GM10266 (cell line): Measurements from ENCODE around the gene EZR.

Source experiments
- DNase-seq: peaks from one replicate; pipeline ENCODE4 v3.0.0; 2012; ENCODE audit errors: extremely low spot score
- TF ChIP-seq, protein P1 (sequence below): IDR thresholded peaks from 2 replicates; pipeline ENCODE4 v1.5.1; 2012; ENCODE audit warnings: mild to moderate bottlenecking, low read depth; ENCODE audit not compliant: control insufficient read depth, insufficient read depth; ENCODE audit errors: missing control alignments

EZR gene

GRCh38 chr6:158819213-158819976, at the start of gene EZR:
Gene EZR, minus strand, starts transcription at chr6:158819368. Its CDS starts 1,275 bp downstream, at chr6:158818093.
- DNase-seq: peak; percentile 97
- TF ChIP-seq, protein P1, sequence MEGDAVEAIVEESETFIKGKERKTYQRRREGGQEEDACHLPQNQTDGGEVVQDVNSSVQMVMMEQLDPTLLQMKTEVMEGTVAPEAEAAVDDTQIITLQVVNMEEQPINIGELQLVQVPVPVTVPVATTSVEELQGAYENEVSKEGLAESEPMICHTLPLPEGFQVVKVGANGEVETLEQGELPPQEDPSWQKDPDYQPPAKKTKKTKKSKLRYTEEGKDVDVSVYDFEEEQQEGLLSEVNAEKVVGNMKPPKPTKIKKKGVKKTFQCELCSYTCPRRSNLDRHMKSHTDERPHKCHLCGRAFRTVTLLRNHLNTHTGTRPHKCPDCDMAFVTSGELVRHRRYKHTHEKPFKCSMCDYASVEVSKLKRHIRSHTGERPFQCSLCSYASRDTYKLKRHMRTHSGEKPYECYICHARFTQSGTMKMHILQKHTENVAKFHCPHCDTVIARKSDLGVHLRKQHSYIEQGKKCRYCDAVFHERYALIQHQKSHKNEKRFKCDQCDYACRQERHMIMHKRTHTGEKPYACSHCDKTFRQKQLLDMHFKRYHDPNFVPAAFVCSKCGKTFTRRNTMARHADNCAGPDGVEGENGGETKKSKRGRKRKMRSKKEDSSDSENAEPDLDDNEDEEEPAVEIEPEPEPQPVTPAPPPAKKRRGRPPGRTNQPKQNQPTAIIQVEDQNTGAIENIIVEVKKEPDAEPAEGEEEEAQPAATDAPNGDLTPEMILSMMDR: no peak

DNA sequence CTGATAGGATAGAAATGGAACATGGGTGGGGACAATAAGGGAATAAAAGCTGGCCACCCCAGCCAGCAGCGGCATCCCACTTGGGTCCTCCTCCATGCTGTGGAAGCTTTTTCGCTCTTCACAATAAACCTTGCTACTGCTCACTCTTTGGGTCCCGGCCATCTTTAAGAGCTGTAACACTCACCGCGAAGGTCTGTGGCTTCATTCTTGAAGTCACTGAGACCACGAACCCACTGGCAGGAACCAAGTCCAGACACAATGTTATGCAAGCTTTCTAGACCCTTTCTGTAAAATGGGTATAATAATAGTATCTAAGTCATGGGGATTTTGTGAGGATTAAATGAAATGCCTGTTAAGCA, 48.9 kb upstream of the EZR start:
- TF ChIP-seq, protein P1: no peak
- DNase-seq: no peak

DNA sequence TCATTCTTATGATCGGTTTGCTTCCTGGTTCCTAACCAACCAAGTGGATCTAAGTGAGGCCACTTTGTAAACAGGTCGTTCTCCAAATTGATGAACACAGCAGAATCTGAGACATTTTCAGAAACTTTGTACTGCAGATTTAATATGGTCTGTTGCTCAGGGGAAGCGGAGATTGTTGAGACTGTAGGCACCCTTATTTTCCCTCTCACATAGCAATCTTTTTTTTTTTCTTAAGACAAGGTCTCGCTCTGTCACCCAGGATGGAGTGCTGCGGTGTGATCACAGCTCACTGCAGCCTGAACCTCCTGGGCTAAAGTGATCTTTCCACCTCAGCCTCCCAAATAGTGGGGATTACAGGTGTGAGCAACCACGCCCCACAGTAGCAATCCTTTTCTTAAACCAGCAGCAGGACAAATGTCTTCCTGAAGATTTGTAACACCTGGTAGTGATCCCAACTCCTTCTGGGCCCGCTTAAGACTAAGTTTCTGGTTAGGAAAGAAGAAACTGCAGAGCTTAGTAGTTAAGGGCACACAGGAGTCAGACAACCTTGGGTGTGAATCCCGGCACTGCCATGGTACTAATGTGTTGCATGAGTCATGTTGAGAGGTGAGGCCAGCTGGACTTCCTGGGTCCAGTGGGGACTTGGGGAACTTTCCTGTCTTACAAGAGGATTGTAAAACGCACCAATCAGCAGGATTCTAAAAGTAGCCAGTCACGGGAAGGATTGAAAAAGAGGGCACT, 48.4 kb upstream of the EZR start:
- no peak for DNase-seq

GRCh38 chr6:158865769-158866168, 46.6 kb upstream of the EZR start:
- TF ChIP-seq, protein P1: no peak
- DNase-seq: no peak

More for the DNA sequence above, 48.4 kb upstream of the EZR start:
- TF ChIP-seq, protein P1: no peak

DNA sequence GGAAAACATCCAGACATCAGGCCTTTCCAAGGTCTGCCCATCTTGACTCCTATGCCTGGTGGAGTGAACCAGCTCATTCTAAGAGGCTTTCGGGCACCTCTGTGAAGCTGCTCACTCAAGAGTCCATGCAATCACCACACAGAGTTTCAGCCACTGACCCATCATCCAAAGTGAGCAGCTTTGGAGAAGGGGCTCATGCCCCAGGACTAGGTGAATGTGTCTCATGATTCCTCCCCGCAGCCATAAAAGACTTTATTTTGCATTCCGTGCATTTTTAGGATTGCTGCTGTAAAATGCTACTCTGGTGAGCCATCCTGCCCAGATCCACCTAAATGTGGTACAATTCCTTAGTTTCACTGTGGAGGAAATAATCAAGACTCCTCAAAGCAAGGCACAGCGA, 44.5 kb upstream of the EZR start:
- TF ChIP-seq, protein P1: no peak
- DNase-seq: no peak

GRCh38 chr6:158861686-158862381, 42.7 kb upstream of the EZR start:
- no peak for DNase-seq
- TF ChIP-seq, protein P1: no peak
